Psoas muscle (tissue), 8 donors: ENCODE data around the gene NIPBL. TPM values are rescaled to one million over a fixed set of nuclear protein-coding genes. Genes with fewer than 3 reads are reported as not detected.

ENCODE experiments used
- ATAC-seq, 4 donors: fragments of 200-7000 bp; cut with Tn5 transposase; one replicate each; pipeline ENCODE4 v1.9.1; 2020; ENCODE audit warnings: moderate library complexity in 3 of 4, mild to moderate bottlenecking in 2 of 4
- DNase-seq, 2 donors: peaks; one replicate each; pipeline ENCODE4 v3.0.0-alpha.2; 2020
- H3K27ac ChIP-seq: fragments of 200-600 bp; one replicate; pipeline ENCODE4 v1.8.0; 2022
- H3K27me3 ChIP-seq, 3 donors: fragments of 200-600 bp in 1 of 3; one replicate each; pipeline versions ENCODE4 v1.6.1 to v1.8.0; 2013 to 2022; ENCODE audit warnings: low read length in 2 of 3, mild to moderate bottlenecking in 2 of 3, moderate library complexity in 1 of 3; ENCODE audit not compliant: insufficient read depth in 3 of 3
- H3K36me3 ChIP-seq, 2 donors: fragments of 200-600 bp in 1 of 2; one replicate each; pipeline versions ENCODE4 v1.6.1 to v1.8.0; 2013 to 2022; ENCODE audit warnings: low read depth in 1 of 2, mild to moderate bottlenecking in 1 of 2, moderate library complexity in 1 of 2; ENCODE audit not compliant: insufficient read depth in 1 of 2
- H3K4me1 ChIP-seq: fragments of 200-600 bp; one replicate; pipeline ENCODE4 v1.8.0; 2022
- H3K4me3 ChIP-seq: fragments of 200-600 bp; one replicate; pipeline ENCODE4 v1.8.0; 2022; ENCODE audit warnings: mild to moderate bottlenecking
- H3K9me3 ChIP-seq: fragments of 200-600 bp; one replicate; pipeline ENCODE4 v1.8.0; 2022
- WGBS, 3 donors: extraction: QIAGEN DNeasy Blood & Tissue Kit; methylation state at CpG; one replicate each; pipeline versions ENCODE4 v1.1.6 to v1.1.7; 2013; 5-methylcytosine and 5-hydroxymethylcytosine counted together
- intact Hi-C, 2 donors: fragments of 100-400 bp; cut with DNase I; formaldehyde crosslinking; loops; one replicate each; pipeline versions ENCODE4 v1.11.0 to v1.14.2; 2022
- polyA plus RNA-seq, 3 donors: library from polyadenylated mRNA; stranded (reverse); fragments of 200-250 nt; gene quantifications; one replicate each; pipeline ENCODE4 v1.2.3, GENCODE V29; 2013
- total RNA-seq, 4 donors: library from RNA; stranded (reverse); fragmentation: NEBNext Ultra II Directional in 2 of 4; extraction: Animal tissue kit (Norgen Biotek cat#: 25700) in 2 of 4; gene quantifications; one replicate each; pipeline versions ENCODE4 v1.2.1 to v1.2.4, GENCODE V29; 2021 to 2023
- TF ChIP-seq, protein P1 (sequence below): fragments of 200-600 bp; IDR thresholded peaks from one replicate; pipeline ENCODE4 v1.8.0; 2022; ENCODE audit warnings: antibody characterized with exemption
- donor health status: healthy with polysubstance abuse.
- donor health status: DM: no; HTN: no; CAD: no; lungs with moderate emphysema.
- donor health status: Bipolar disorder and iron deficiency.
- donor health status: healthy.
- donor health status: DM: yes; HTN: yes; CAD: no.
- donor health status: DM: no; HTN: no; CAD: no.
- donor health status: DM: no; HTN: no; CAD: no.
- donor health status: DM: yes; HTN: yes; CAD: no.

The NIPBL gene
- total and polyA plus RNA-seq, 7 donors: 12.5 to 51.4 (median 38.1) TPM

DNA sequence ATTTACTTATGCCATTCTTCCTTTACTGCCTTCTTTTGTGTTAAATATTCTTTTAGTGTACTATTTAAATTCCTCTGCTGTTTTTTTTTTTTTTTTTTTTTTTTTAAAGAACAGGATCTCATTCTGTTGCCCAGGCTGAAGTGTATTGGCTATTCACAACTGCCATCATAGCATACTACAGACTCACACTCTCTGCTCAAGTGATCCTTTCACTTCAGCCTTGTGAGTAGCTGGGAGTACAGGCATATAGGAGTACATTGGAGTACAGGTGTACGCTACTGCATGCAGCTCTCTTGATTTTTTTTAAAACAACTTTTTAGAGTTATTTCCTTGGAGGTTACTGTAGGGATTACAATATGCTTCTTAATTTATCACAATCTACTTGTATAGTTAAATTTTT is 56.1 kb downstream of the NIPBL start:
- 97 to 100% (median 99%) methylated on average over 1 of the region's 1 CpG for WGBS, 3 donors
- TF ChIP-seq, protein P1, sequence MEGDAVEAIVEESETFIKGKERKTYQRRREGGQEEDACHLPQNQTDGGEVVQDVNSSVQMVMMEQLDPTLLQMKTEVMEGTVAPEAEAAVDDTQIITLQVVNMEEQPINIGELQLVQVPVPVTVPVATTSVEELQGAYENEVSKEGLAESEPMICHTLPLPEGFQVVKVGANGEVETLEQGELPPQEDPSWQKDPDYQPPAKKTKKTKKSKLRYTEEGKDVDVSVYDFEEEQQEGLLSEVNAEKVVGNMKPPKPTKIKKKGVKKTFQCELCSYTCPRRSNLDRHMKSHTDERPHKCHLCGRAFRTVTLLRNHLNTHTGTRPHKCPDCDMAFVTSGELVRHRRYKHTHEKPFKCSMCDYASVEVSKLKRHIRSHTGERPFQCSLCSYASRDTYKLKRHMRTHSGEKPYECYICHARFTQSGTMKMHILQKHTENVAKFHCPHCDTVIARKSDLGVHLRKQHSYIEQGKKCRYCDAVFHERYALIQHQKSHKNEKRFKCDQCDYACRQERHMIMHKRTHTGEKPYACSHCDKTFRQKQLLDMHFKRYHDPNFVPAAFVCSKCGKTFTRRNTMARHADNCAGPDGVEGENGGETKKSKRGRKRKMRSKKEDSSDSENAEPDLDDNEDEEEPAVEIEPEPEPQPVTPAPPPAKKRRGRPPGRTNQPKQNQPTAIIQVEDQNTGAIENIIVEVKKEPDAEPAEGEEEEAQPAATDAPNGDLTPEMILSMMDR: no peak
- ATAC-seq (no peak), DNase-seq (no peak)
- Histone ChIP-seq H3K36me3 (no peaks in the 10 kb centered on the region), H3K9me3 (no peaks in the 10 kb centered on the region), H3K27ac (no peak overlapping the region), H3K27me3 (no peaks in the 10 kb centered on the region), H3K4me3 (no peak overlapping the region), H3K4me1 (peaks cover 98% of the 10 kb centered on the region)
- intact Hi-C loops: no loop called here

DNA sequence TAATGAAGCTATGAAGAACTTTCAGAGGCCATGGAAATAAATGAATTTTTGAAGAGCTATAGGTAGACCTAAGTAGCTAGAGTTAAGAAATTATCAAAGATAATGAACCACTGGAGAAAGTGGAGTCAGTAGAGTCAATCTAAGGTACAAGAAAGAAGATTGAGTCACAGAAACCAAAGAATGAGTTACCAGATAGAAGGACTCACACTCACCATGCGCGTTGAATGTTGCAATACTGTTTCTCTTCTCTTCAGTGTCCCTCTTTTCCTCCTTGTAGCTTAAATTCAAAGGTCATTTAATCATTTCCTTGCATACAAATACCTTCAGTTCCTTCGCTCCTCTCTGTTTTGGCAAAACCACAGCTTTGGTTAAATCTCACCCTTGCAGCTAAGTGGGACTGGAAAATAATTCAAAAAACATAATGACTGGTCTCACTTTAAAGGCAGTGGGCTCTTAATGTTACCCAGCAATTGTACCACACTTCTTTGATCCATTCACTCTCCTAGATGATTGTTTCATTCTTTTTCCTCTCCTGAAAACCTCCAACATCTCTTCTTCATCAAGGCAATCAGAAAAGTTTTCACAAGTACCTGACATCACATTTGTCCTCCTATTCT is 58.3 kb downstream of the NIPBL start:
- peaks cover 91% of the 10 kb centered on the region for H3K4me1 ChIP-seq
- 97% methylated on average over 3 of the region's 3 CpGs for WGBS, 3 donors

DNA sequence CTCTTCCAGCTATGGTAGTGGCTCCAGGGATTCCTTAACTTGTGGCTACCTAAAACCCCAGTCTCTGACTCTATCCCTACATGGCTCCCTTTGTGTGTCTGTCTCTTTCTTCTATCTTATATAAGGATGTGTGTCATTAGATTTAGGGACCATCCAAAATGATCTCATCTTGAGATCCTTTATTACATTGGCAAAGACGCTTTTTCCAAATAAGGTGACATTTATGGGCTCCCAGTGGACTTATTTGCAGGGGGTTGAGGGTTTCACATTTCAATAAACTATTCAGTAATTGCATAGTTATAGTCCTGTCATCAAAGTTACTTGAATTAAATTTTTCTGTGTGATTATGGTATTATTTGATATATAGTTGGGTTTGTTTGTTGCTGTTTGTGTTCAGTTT is 59.2 kb downstream of the NIPBL start:
- intact Hi-C loops: no loop called here
- ATAC-seq: no peak
- peaks cover 0 to 3% of the 10 kb centered on the region in 2 donors for H3K36me3 ChIP-seq
- H3K9me3 ChIP-seq: no peaks in the 10 kb centered on the region
- H3K4me3 ChIP-seq: no peak overlapping the region
- no peak for DNase-seq
- H3K27ac ChIP-seq: no peak overlapping the region
- no peaks in the 10 kb centered on the region for H3K27me3 ChIP-seq
- H3K4me1 ChIP-seq: peaks cover 91% of the 10 kb centered on the region
- WGBS, 3 donors: 94 to 100% (median 99%) methylated on average over 1 of the region's 1 CpG
- TF ChIP-seq, protein P1: no peak

More for the DNA sequence above, 58.3 kb downstream of the NIPBL start:
- no peak for DNase-seq
- H3K4me3 ChIP-seq: no peak overlapping the region
- intact Hi-C loops: no loop called here
- no peak for ATAC-seq
- peaks cover 0 to 3% of the 10 kb centered on the region in 2 donors for H3K36me3 ChIP-seq
- no peaks in the 10 kb centered on the region for H3K27me3 ChIP-seq
- no peak overlapping the region for H3K27ac ChIP-seq
- no peaks in the 10 kb centered on the region for H3K9me3 ChIP-seq
- TF ChIP-seq, protein P1: no peak

DNA sequence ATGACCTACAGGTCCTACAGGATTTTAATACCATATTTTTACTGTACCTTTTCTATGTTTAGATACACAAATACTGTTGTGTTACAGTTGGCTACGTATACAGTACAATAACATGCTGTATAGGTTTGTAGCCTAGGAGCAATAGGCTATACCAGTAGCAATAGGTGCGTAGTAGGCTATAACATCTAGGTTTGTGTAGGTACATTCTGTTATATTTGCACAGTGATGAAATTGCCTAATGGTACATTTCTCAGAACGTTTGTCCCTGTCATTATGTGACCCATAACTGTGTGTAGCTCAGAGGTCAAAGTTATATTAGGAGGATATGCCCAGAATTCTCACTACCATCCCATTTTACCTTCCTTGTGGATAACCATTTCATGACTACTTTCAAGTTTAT is 59.7 kb downstream of the NIPBL start:
- no peak overlapping the region for H3K4me3 ChIP-seq
- intact Hi-C loops: no loop called here
- H3K27me3 ChIP-seq: no peaks in the 10 kb centered on the region
- TF ChIP-seq, protein P1: no peak
- no peak overlapping the region for H3K27ac ChIP-seq
- H3K36me3 ChIP-seq: peaks cover 0 to 3% of the 10 kb centered on the region in 2 donors
- H3K4me1 ChIP-seq: peaks cover 90% of the 10 kb centered on the region
- WGBS, 3 donors: 69 to 78% (median 70%) methylated on average over 3 of the region's 3 CpGs
- peak in 2 of 4 donors; percentile 36 to 42 for ATAC-seq
- H3K9me3 ChIP-seq: no peaks in the 10 kb centered on the region
- no peak for DNase-seq

DNA sequence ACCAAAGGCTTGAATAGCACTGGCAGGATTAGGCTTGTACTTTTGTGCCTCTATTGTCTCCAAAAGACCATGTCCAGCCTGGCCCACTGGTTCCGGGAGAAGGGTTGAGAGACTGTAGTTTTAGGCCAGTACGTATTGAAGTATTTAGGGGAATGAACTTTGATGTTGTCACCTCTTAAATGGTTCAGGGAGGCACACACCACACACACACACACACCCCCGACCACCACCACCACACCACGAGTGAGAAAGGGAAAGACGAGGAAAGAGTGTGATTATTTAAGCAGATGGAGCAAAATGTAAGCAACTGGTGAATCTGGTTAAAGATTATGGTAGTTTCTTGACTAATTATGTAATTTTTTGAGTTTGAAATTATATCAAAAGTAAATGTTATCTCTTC is 61.6 kb downstream of the NIPBL start:
- peaks cover 75% of the 10 kb centered on the region for H3K4me1 ChIP-seq
- TF ChIP-seq, protein P1: no peak
- WGBS, 3 donors: 87 to 92% (median 91%) methylated on average over 5 of the region's 5 CpGs

More for the DNA sequence above, 61.6 kb downstream of the NIPBL start:
- Histone ChIP-seq H3K4me3 (no peak overlapping the region), H3K27me3 (no peaks in the 10 kb centered on the region), H3K9me3 (no peaks in the 10 kb centered on the region), H3K36me3 (peaks cover 0 to 3% of the 10 kb centered on the region in 2 donors), H3K27ac (no peak overlapping the region)
- DNase-seq: no peak
- intact Hi-C loops: no loop called here
- ATAC-seq: peak in 1 of 4 donors; percentile 10
